HepG2 (cell line): Measurements from ENCODE around the gene AQP11. TPM values are rescaled to one million over a fixed set of nuclear protein-coding genes. Genes with fewer than 3 reads are reported as not detected.

Experiments
- ATAC-seq: fragments of 200-7000 bp; cut with Tn5 transposase; 3 replicates; pipeline ENCODE4 v1.9.1; 2020; ENCODE audit warnings: mild to moderate bottlenecking, moderate library complexity
- BruUV-seq: library from RNA; stranded (reverse); fragments of 400-500 nt; replicated peaks from 2 replicates; lab custom pipeline; 2021; lab: Mats Ljungman, UMichigan
- CTCF ChIA-PET: fragments of 300-600 bp; formaldehyde crosslinking; extraction: SDS; loops from one replicate; lab custom pipeline; 2021; ENCODE audit warnings: low total read pairs, inconsistent platforms, low intra/inter-chr PET ratio; lab: Yijun Ruan, JAX
- POLR2A ChIA-PET: fragments of 350-600 bp; sonication (Branson Sonifier 250); formaldehyde crosslinking; loops from one replicate; lab custom pipeline; 2020; ENCODE audit warnings: antibody characterized with exemption, inconsistent platforms; lab: Yijun Ruan, JAX
- DNase-seq: peaks from one replicate; pipeline ENCODE4 v3.0.0-alpha.2; 2015; ENCODE audit warnings: low spot score
- FAIRE-seq: peaks from 3 replicates; lab custom pipeline; 2011; peaks lifted over from hg19 to GRCh38; lab: Jason Lieb, UNC
- H2AFZ ChIP-seq: one replicate; pipeline ENCODE4 v1.6.1; 2011; ENCODE audit warnings: low read length, inconsistent platforms
- H3K27ac ChIP-seq: fragments of 300-600 bp; 3 replicates; pipeline ENCODE4 v1.8.0; 2011; ENCODE audit warnings: mixed run types, mild to moderate bottlenecking, mixed read lengths, low read length, inconsistent platforms; ENCODE audit not compliant: insufficient read depth; ENCODE audit errors: extremely low read length
- H3K27me3 ChIP-seq, 2 experiments: fragments of 200-600 bp in 1 of 2; 2 replicates in 1 of 2; 3 replicates in 1 of 2; pipeline versions ENCODE4 v1.6.0 to v1.8.0; 2011; ENCODE audit warnings: low read length in 2 of 2, mild to moderate bottlenecking in 2 of 2, moderate library complexity in 2 of 2, inconsistent platforms in 1 of 2; ENCODE audit not compliant: insufficient read depth in 2 of 2, control insufficient read depth in 1 of 2
- H3K36me3 ChIP-seq, 2 experiments: fragments of 200-600 bp in 1 of 2; replicated peaks in 1 of 2; 2 replicates in 1 of 2; 3 replicates in 1 of 2; pipeline versions ENCODE4 v1.5.1 to v1.8.0; 2011; ENCODE audit warnings: low read length in 2 of 2, inconsistent platforms in 1 of 2; ENCODE audit not compliant: insufficient read depth in 2 of 2, control insufficient read depth in 1 of 2
- H3K4me1 ChIP-seq: 2 replicates; pipeline ENCODE4 v1.5.1; 2012; ENCODE audit warnings: low read length, inconsistent platforms; ENCODE audit not compliant: insufficient read depth
- H3K4me2 ChIP-seq: 2 replicates; pipeline ENCODE4 v1.6.0; 2011; ENCODE audit warnings: low read depth, low read length, inconsistent platforms
- H3K4me3 ChIP-seq, 3 experiments: fragments of 200-600 bp in 1 of 3; sonication (generic), shearing (Covaris generic) in 1 of 3; replicated peaks in 1 of 3; 2 replicates each; pipeline ENCODE4 v1.5.1; 2011 to 2016; ENCODE audit warnings: low read length in 3 of 3, inconsistent platforms in 2 of 3, low read depth in 2 of 3, mild to moderate bottlenecking in 2 of 3, control low read depth in 1 of 3, mixed read lengths in 1 of 3; ENCODE audit not compliant: insufficient read depth in 1 of 3
- H3K79me2 ChIP-seq: one replicate; pipeline ENCODE4 v1.6.1; 2011; ENCODE audit warnings: low read length, inconsistent platforms; ENCODE audit not compliant: insufficient read depth
- H3K9ac ChIP-seq: 2 replicates; pipeline ENCODE4 v1.6.0; 2011; ENCODE audit warnings: mild to moderate bottlenecking, low read depth, low read length, inconsistent platforms; ENCODE audit not compliant: insufficient read depth
- H3K9me3 ChIP-seq: 2 replicates; pipeline ENCODE4 v1.5.1; 2012; ENCODE audit warnings: mild to moderate bottlenecking, low read length
- H4K20me1 ChIP-seq: 2 replicates; pipeline ENCODE4 v1.6.0; 2011; ENCODE audit warnings: inconsistent platforms, mild to moderate bottlenecking, low read length, moderate library complexity; ENCODE audit not compliant: insufficient read depth
- DNMT3B ChIP-seq: conservative IDR thresholded peaks from 2 replicates; pipeline ENCODE4 v1.6.1; 2016; ENCODE audit warnings: missing biosample characterization, control low read depth
- FIP1L1 ChIP-seq: fragments of 200-400 bp; formaldehyde crosslinking; IDR thresholded peaks from 2 replicates; pipeline ENCODE4 v1.6.1; 2018; ENCODE audit warnings: low read depth, mild to moderate bottlenecking, low read length, moderate library complexity, borderline replicate concordance; ENCODE audit not compliant: insufficient read depth
- GATA4 ChIP-seq: sonication (generic); IDR thresholded peaks from 2 replicates; pipeline ENCODE4 v1.6.1; 2016; ENCODE audit warnings: antibody characterized with exemption, low read depth, borderline replicate concordance
- HNF4A ChIP-seq: sonication (generic); formaldehyde crosslinking; IDR thresholded peaks from 2 replicates; pipeline ENCODE4 v1.4.0; 2020; ENCODE audit warnings: missing genetic modification reagents
- MAX ChIP-seq: IDR thresholded peaks from 2 replicates; pipeline ENCODE4 v1.6.1; 2012; ENCODE audit warnings: inconsistent platforms
- PCBP1 ChIP-seq: fragments of 200-400 bp; formaldehyde crosslinking; IDR thresholded peaks from 2 replicates; pipeline ENCODE4 v1.6.1; 2017; ENCODE audit warnings: mild to moderate bottlenecking, low read depth, low read length, borderline replicate concordance
- ZBTB8A ChIP-seq: sonication (generic); formaldehyde crosslinking; IDR thresholded peaks from 2 replicates; pipeline ENCODE4 v1.4.0; 2020; ENCODE audit warnings: mild to moderate bottlenecking, low read depth, missing genetic modification reagents, borderline replicate concordance
- ZNF382 ChIP-seq: sonication (generic); formaldehyde crosslinking; IDR thresholded peaks from 2 replicates; pipeline ENCODE4 v1.5.0; 2020; ENCODE audit warnings: missing genetic modification reagents, mild to moderate bottlenecking, borderline replicate concordance
- WGBS: methylation state at CpG from one replicate; pipeline ENCODE4 v1.1.6; 2017; ENCODE audit warnings: low lambda C conversion rate; 5-methylcytosine and 5-hydroxymethylcytosine counted together
- in situ Hi-C: cut with HindIII; loops from 2 replicates; pipeline ENCODE4 v1.10.0; 2017; ENCODE audit warnings: low pct_unique_long_range_greater_than_20kb; ENCODE audit not compliant: extremely low pct_ligation_motif_present
- intact Hi-C: fragments of 100-400 bp; cut with micrococcal nuclease; formaldehyde crosslinking; loops from one replicate; pipeline ENCODE4 v1.10.0; 2022; ENCODE audit not compliant: unreplicated experiment
- polyA plus RNA-seq, 8 experiments: library from polyadenylated mRNA; depleted of rRNA in 3 of 8; stranded (reverse) in 7 of 8; unstranded in 1 of 8; fragments of >200 nt; fragmentation: Illumina TruSeq in 4 of 8; extraction: Trizol in 4 of 8; gene quantifications; 2 replicates each; pipeline versions ENCODE4 v1.2.1 to v1.2.3, GENCODE V29; 2011 to 2016; ENCODE audit warnings: low read depth in 4 of 8, missing spikeins in 1 of 8, mixed read lengths in 1 of 8; ENCODE audit not compliant: insufficient read depth in 1 of 8
- total RNA-seq, 5 experiments: library from RNA; depleted of rRNA; stranded (reverse); fragments of >200 nt; fragmentation: Illumina TruSeq; extraction: Trizol; gene quantifications; 2 replicates each; pipeline ENCODE4 v1.2.3, GENCODE V29; 2016; ENCODE audit warnings: low read depth in 1 of 5
- TF ChIP-seq, protein P1 (sequence below): IDR thresholded peaks from 2 replicates; pipeline ENCODE4 v1.6.1; 2016; ENCODE audit warnings: missing biosample characterization, missing genetic modification reagents, low read depth

The AQP11 gene
- total and polyA plus RNA-seq, 2 of the 13 experiments (the other 11 are each of a cell fraction or from before 2014, with no cell fraction given): 10.4 to 15.3 TPM

DNA sequence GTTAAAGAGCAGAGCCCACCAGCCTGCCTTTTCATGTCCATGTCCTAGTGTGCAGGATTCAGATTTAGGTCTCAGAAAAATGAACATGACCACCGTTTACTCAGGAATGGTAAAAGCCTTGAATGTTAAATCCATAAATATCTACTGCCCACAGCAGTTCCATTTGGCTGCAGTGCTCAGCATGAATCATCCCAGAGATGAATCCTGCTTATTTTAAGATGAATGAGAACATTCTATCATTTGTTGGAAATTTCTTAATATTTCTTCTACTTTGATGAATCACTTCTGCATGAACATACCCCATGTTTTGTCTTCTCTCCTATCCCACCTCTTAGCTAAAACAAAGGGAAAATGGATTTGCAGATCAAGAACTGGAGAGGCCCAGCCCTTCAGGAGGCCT is 47.5 kb upstream of the AQP11 start:
- H4K20me1 ChIP-seq: no peaks in the 10 kb centered on the region
- ChIA-PET CTCF (no interaction called here), POLR2A (no interaction called here)
- no peak overlapping the region for H3K27ac ChIP-seq
- no peak for TF ChIP-seq FIP1L1
- no peak for TF ChIP-seq ZBTB8A (CRISPR knock-in tag)
- no peak for TF ChIP-seq PCBP1
- no peak for TF ChIP-seq DNMT3B (CRISPR knock-in tag)
- TF ChIP-seq ZNF382 (CRISPR knock-in tag): no peak
- TF ChIP-seq GATA4: no peak
- no peak for TF ChIP-seq HNF4A (CRISPR knock-in tag)
- TF ChIP-seq, protein P1, sequence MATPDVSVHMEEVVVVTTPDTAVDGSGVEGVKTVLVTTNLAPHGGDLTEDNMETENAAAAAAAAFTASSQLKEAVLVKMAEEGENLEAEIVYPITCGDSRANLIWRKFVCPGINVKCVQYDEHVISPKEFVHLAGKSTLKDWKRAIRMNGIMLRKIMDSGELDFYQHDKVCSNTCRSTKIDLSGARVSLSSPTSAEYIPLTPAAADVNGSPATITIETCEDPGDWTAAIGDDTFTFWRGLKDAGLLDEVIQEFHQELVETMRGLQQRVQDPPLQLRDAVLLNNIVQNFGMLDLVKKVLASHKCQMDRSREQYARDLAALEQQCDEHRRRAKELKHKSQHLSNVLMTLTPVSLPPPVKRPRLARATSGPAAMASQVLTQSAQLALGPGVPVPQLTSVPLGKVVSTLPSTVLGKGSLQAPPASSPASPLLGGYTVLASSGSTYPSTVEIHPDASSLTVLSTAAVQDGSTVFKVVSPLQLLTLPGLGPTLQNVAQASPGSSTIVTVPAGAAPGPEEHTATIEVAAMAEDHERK: no peak
- no peak for TF ChIP-seq MAX
- DNase-seq: no peak
- H3K4me3 ChIP-seq: no peak overlapping the region
- no peak for FAIRE-seq
- 31% methylated on average over 1 of the region's 1 CpG for WGBS
- H3K4me1 ChIP-seq: no peaks in the 10 kb centered on the region
- no peak overlapping the region for H3K9ac ChIP-seq
- no peaks in the 10 kb centered on the region for H3K9me3 ChIP-seq
- no peak overlapping the region for H2AFZ ChIP-seq
- no peaks in the 10 kb centered on the region for H3K36me3 ChIP-seq
- H3K4me2 ChIP-seq: no peak overlapping the region
- H3K27me3 ChIP-seq: no peaks in the 10 kb centered on the region
- H3K79me2 ChIP-seq: no peaks in the 10 kb centered on the region
- intact Hi-C loops (no loop called here), in situ Hi-C loops (no loop called here)
- ATAC-seq: no peak
- no TSS peak for BruUV-seq
